Rectal smooth muscle tissue (tissue), 1 donor: Measurements from ENCODE around the gene CASTOR1.

Experiments used
- H3K27ac ChIP-seq: one replicate; pipeline ENCODE4 v1.7.0; 2013; ENCODE audit warnings: low read depth, low read length, inconsistent platforms
- H3K27me3 ChIP-seq: one replicate; pipeline ENCODE4 v1.7.0; 2013; ENCODE audit warnings: low read length; ENCODE audit not compliant: control insufficient read depth, insufficient read depth
- H3K36me3 ChIP-seq: one replicate; pipeline ENCODE4 v1.7.0; 2013; ENCODE audit warnings: low read length; ENCODE audit not compliant: control insufficient read depth, insufficient read depth
- H3K4me1 ChIP-seq: one replicate; pipeline ENCODE4 v1.7.0; 2013; ENCODE audit warnings: low read length; ENCODE audit not compliant: control insufficient read depth, insufficient read depth
- H3K4me3 ChIP-seq: one replicate; pipeline ENCODE4 v1.7.0; 2013; ENCODE audit warnings: low read length
- H3K9ac ChIP-seq: one replicate; pipeline ENCODE4 v1.7.0; 2013; ENCODE audit warnings: low read length

The CASTOR1 gene

GRCh38 chr22:30272781-30273601, 16.3 kb downstream of the CASTOR1 start:
- no peak overlapping the region for H3K27ac ChIP-seq
- no peak overlapping the region for H3K4me3 ChIP-seq
- H3K9ac ChIP-seq: no peak overlapping the region
- H3K4me1 ChIP-seq: no peaks in the 10 kb centered on the region
- H3K36me3 ChIP-seq: no peaks in the 10 kb centered on the region
- no peaks in the 10 kb centered on the region for H3K27me3 ChIP-seq

DNA sequence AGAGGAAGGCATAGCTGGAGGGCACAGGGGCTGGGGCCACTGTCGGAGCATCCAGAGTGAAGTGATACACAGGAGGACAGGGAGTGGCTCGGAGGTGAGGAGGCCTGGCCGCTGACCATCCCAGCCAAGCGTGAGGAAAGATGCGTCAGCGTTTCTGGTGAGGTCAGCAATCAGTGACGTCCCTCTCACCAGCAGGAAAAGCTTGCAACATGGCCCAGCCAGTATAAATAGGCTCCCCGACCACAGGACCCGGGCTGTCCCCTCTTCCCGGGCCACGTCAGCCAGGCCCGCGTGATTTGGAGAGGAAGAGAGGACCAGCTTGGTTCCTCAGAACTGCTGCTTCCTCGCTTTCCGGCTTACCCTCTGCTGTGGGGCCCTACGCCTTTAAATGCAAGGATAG, 18.5 kb downstream of the CASTOR1 start:
- Histone ChIP-seq H3K4me1 (no peaks in the 10 kb centered on the region), H3K27ac (no peak overlapping the region)

GRCh38 chr22:30268331-30268730, 21.0 kb downstream of the CASTOR1 start:
- Histone ChIP-seq H3K27me3 (no peaks in the 10 kb centered on the region), H3K4me3 (no peak overlapping the region), H3K9ac (no peak overlapping the region), H3K27ac (no peak overlapping the region), H3K36me3 (no peaks in the 10 kb centered on the region), H3K4me1 (no peaks in the 10 kb centered on the region)

More for the DNA sequence above, 18.5 kb downstream of the CASTOR1 start:
- Histone ChIP-seq H3K36me3 (no peaks in the 10 kb centered on the region), H3K9ac (no peak overlapping the region), H3K27me3 (no peaks in the 10 kb centered on the region), H3K4me3 (no peak overlapping the region)

DNA sequence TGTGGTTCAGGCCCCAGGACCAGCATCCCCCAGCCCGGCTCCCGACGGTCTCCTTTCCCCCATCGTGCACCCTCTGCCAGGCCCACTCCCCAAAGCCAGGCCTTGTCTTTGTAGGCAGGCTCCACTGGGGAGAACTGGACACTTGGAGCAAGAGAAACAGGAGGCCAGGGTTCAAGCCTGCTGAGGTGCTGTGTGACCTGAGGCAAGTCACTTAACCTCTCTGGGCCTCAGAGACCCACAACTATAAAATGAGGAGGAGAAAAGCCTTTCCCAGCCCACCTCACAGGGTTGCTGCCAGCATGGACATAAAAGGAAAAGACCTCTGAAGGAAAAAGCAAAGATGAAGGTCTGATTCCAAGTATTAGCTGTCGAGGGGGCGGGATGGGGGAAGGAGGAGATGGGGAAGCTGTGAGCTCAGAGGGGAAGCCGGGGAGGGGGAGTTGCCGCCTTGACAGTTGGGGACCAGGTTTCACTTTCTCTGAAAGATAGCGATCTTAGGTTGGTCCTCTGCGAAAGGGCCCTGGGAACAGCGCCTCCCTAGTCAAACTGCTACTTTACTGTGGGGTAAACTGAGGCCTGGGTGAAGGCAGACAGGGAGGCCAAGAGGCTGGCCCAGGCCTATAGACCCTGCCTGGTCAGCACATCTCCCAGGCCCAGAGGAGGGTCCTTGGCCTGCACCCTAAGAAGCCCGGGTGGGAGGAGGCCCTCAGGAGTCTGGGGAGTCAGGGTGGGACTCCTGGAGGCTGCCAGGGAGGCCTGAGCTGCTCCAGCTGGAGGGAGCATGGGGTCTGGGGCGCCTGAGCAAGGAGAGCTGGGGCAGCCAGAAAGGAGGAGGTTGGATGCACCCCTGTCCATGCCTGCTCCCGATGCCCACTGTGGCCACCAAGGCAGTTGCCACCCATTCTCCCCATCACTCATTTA, 21.7 kb downstream of the CASTOR1 start:
- Histone ChIP-seq H3K4me3 (peak overlapping the region; percentile 19), H3K4me1 (no peaks in the 10 kb centered on the region), H3K27ac (no peak overlapping the region), H3K36me3 (no peaks in the 10 kb centered on the region), H3K27me3 (no peaks in the 10 kb centered on the region), H3K9ac (no peak overlapping the region)

GRCh38 chr22:30266445-30267381, 22.6 kb downstream of the CASTOR1 start, which contains the start of gene OSM:
Gene OSM, minus strand, starts transcription at chr22:30266851. Its CDS starts 52 bp downstream, at chr22:30266799.
- no peak within 1 kb of the TSS for H3K27ac ChIP-seq
- peak within 1 kb of the TSS; percentile 47 for H3K4me3 ChIP-seq
- no peaks in the 10 kb centered on the region for H3K27me3 ChIP-seq
- H3K9ac ChIP-seq: no peak within 1 kb of the TSS
- no peaks in the 10 kb centered on the region for H3K36me3 ChIP-seq
- H3K4me1 ChIP-seq: no peaks in the 10 kb centered on the region

GRCh38 chr22:30265823-30266444, 23.4 kb downstream of the CASTOR1 start:
- Histone ChIP-seq H3K27ac (no peak overlapping the region), H3K4me1 (no peaks in the 10 kb centered on the region), H3K9ac (no peak overlapping the region), H3K36me3 (no peaks in the 10 kb centered on the region), H3K4me3 (peak overlapping the region; percentile 45), H3K27me3 (no peaks in the 10 kb centered on the region)

GRCh38 chr22:30265131-30265720, 24.1 kb downstream of the CASTOR1 start:
- Histone ChIP-seq H3K4me1 (no peaks in the 10 kb centered on the region), H3K27me3 (no peaks in the 10 kb centered on the region), H3K4me3 (no peak overlapping the region), H3K36me3 (no peaks in the 10 kb centered on the region), H3K9ac (no peak overlapping the region), H3K27ac (no peak overlapping the region)

DNA sequence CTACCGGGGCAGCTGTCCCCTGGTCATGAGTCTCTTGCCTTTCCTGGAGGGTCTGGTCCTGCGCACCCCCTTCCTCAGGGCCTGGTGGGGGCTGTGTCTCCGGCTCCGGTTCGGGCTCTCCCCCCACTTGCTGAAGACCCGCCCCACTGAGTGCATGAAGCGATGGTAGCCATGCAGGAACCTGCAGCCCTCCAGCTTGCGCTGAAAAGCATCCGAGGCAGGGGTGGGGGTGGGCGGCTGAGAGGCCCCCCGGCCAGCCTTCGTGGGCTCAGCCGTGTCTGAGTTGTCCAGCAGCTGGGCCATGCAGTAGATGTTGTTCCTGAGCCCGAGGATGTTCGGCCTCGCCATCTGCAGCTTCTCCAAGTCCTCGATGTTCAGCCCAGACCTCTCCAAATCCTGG, 25.4 kb downstream of the CASTOR1 start:
- no peak overlapping the region for H3K4me3 ChIP-seq
- H3K4me1 ChIP-seq: no peaks in the 10 kb centered on the region
- H3K27ac ChIP-seq: no peak overlapping the region
- H3K9ac ChIP-seq: no peak overlapping the region
- no peaks in the 10 kb centered on the region for H3K36me3 ChIP-seq
- no peaks in the 10 kb centered on the region for H3K27me3 ChIP-seq

DNA sequence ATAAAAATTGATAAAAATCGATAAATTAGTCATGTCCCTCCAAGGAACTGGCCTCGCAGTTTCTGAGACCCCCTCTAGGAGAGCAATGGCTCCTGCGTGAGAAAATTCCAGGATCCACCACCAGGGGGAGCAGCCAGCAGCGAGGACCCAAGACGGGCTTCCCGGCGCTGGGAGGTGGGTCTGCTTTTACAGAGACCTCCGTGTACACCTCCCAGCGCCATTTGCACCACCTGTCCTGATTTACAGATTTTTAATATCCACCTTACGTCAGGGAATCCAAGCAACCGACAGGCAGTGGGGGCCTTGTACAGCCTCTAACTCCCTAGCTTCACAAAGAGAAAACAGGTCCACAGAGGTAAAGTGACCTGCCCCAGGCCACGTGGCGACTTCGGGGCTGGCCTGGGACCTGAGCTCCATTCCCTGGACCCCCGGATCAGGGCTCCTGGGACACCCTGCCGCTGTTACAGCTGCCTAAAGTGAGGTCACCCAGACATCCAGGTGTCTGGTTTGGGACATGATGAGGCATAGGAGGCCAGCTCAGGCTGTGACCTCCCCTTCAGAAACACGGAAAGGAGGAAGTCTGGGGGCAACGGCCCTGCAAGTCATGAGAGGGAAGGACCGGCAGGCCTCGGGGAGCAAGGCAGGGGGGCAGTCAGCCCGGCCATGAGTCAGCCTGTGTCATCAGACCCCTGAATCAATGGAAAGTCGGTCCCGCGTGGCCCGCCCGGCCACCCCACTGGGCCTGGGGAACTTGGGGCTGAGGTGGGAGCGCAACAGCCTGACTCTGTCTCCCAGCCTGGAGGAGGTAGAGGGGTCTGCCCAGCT, 26.2 kb downstream of the CASTOR1 start:
- H3K27me3 ChIP-seq: no peaks in the 10 kb centered on the region
- peak overlapping the region; percentile 49 for H3K4me3 ChIP-seq
- no peak overlapping the region for H3K9ac ChIP-seq
- no peaks in the 10 kb centered on the region for H3K36me3 ChIP-seq
- H3K4me1 ChIP-seq: no peaks in the 10 kb centered on the region
- H3K27ac ChIP-seq: no peak overlapping the region

DNA sequence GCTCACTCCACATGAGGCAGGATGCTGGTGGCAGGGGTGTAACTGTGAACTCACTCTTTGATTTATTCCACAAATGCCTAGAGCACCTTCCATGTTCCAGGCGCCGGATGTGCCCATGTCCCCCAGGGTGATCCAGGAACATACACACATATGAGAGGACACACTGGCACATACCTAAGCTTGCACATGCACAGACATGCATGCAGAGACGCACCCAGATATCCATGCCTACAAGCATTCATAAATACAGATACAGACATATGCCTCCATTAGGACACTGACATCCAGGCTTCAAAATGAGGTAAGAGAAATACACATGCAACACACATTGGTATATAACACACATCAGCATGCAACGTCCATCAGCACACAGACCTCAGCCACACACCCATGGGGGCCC, 27.2 kb downstream of the CASTOR1 start:
- H3K4me1 ChIP-seq: no peaks in the 10 kb centered on the region
- no peak overlapping the region for H3K27ac ChIP-seq
- H3K27me3 ChIP-seq: no peaks in the 10 kb centered on the region
- H3K4me3 ChIP-seq: no peak overlapping the region
- H3K9ac ChIP-seq: no peak overlapping the region
- H3K36me3 ChIP-seq: no peaks in the 10 kb centered on the region

DNA sequence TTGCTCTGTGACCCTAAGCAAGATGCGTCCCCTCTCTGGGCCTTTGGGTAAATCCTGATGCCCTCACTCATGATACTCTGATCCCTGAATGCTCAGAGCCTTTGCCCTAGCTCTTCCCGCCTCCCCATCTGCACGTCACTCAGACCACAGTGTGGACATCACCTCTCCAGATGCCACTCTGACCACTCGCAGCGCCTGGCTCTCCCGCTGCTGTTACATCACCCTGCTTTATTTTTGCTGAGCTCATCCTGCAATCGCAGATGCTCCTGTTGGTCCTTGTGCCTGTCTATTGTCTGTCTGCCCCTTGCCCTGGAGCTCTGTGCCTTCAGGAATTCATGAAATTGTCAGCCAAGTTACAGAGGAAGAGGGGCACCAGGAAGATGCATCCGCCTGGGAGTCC, 28.2 kb downstream of the CASTOR1 start:
- Histone ChIP-seq H3K4me3 (no peak overlapping the region), H3K9ac (no peak overlapping the region), H3K27me3 (no peaks in the 10 kb centered on the region), H3K27ac (no peak overlapping the region), H3K36me3 (no peaks in the 10 kb centered on the region), H3K4me1 (no peaks in the 10 kb centered on the region)
